Measurements from ENCODE around the gene UBB. TPM values are rescaled to one million over a fixed set of nuclear protein-coding genes. Genes with fewer than 3 reads are reported as not detected.
"Not testable (repeated sequence)": the region's sequence is repeated elsewhere in the genome, so short reads cannot be mapped to it uniquely, and the experiment has no call there.

UBB gene
- total RNA-seq, 1 experiment from 2014 or later, result 2,044 TPM

DNA sequence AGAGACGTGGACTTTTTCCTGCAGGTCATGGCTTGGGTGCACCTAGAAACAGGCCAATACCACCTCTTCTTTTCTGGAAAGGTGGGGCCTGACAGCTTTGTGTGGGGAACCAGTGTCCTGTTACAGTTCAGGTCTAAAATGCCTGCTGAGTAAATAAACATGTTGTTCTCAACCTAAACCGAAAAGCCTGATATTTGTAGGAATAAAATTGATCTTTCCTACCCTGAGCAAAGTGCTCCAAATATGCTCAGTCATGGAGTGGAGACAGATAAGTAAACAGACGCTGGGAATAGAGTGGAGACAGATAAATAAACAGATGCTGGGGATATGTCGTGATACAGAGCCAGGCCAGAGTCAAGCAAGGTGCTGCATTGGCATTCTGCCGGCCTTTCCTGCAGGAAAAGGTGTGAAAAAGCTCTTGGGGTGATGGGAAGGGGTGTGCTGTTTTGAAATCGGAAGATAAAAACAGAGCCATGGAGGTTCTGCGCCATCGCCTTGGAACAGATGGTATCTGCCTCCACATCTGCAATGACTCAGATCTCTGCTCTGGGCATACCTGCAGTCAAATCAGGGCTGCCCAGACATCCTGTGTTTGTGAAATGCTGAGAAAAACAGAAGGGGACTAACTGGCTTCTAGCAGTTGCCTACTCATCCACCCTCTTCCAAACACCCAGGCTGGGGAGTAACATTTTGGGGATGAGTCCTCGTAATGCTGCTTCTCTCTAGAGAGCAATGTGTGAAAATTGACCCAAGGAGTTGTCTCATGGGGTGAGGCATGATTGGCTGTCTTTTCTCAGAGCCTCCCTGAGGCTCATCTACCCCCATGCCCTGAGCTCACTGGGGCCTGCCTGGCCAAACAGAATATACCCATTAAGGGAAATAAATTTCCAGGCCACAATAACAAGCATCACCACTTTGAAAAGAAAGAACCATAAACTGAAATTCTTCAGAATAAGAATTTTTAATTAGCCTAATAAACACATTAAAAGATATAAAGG lies 17.7 kb downstream of the UBB start:
- ChIA-PET CTCF (interaction anchor here (0.6 kb wide), 1 partner anchor 30 kb away, joined by 3 read pairs; no protein-coding TSS in a partner anchor), POLR2A (ENCODE audit: unreplicated experiment) (interaction anchor here (0.6 to 0.7 kb wide), 3 partner anchors 15 to 112 kb away, joined by 3 to 10 read pairs (median 5); no protein-coding TSS in a partner anchor)
- peak overlapping the region; percentile 48 for H3K27ac ChIP-seq
- no peaks in the 10 kb centered on the region for H3K27me3 ChIP-seq (ENCODE audit: insufficient read depth, low read depth)
- no TSS peak for BruUV-seq (replicated peaks)
- no peak overlapping the region for H2AFZ ChIP-seq
- H4K20me1 ChIP-seq (ENCODE audit: insufficient read depth), result no peaks in the 10 kb centered on the region
- intact Hi-C loops (cut with micrococcal nuclease; ENCODE audit: unreplicated experiment), result no loop called here
- no peaks in the 10 kb centered on the region for H3K9me3 ChIP-seq (ENCODE audit: insufficient read depth, low read depth)
- peaks cover 9% of the 10 kb centered on the region for H3K4me1 ChIP-seq (replicated peaks; ENCODE audit: insufficient read depth)
- no peaks in the 10 kb centered on the region for H3K36me3 ChIP-seq (ENCODE audit: low read depth)
- peaks cover 5% of the 10 kb centered on the region for H3F3A ChIP-seq (ENCODE audit: insufficient read depth, low read depth)
- no peak for TF ChIP-seq EZH2 (IDR thresholded peaks at IDR 0.05; ENCODE audit: low read depth)
- TF ChIP-seq, protein P1, sequence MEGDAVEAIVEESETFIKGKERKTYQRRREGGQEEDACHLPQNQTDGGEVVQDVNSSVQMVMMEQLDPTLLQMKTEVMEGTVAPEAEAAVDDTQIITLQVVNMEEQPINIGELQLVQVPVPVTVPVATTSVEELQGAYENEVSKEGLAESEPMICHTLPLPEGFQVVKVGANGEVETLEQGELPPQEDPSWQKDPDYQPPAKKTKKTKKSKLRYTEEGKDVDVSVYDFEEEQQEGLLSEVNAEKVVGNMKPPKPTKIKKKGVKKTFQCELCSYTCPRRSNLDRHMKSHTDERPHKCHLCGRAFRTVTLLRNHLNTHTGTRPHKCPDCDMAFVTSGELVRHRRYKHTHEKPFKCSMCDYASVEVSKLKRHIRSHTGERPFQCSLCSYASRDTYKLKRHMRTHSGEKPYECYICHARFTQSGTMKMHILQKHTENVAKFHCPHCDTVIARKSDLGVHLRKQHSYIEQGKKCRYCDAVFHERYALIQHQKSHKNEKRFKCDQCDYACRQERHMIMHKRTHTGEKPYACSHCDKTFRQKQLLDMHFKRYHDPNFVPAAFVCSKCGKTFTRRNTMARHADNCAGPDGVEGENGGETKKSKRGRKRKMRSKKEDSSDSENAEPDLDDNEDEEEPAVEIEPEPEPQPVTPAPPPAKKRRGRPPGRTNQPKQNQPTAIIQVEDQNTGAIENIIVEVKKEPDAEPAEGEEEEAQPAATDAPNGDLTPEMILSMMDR (conservative IDR thresholded peaks at IDR 0.05), result no peak
- DNase-seq, result peak; percentile 75 to 76
- H3K9me2 ChIP-seq (ENCODE audit: insufficient read depth), result no peaks in the 10 kb centered on the region
- H3K79me2 ChIP-seq (ENCODE audit: low read depth), result no peaks in the 10 kb centered on the region
- peak overlapping the region; percentile 51 for H3K4me2 ChIP-seq
- no peak overlapping the region for H3K4me3 ChIP-seq

GRCh38 chr17:16403847-16404246 lies 23.0 kb downstream of the UBB start:
- H4K20me1 ChIP-seq (ENCODE audit: insufficient read depth); H3K79me2 ChIP-seq (ENCODE audit: low read depth); H3K9me2 ChIP-seq (ENCODE audit: insufficient read depth); BruUV-seq (replicated peaks); DNase-seq; CTCF ChIA-PET; H2AFZ ChIP-seq; H3K4me1 ChIP-seq (replicated peaks; ENCODE audit: insufficient read depth); POLR2A ChIA-PET (ENCODE audit: unreplicated experiment); H3K9me3 ChIP-seq (ENCODE audit: insufficient read depth, low read depth); H3K27me3 ChIP-seq (ENCODE audit: insufficient read depth, low read depth); intact Hi-C loops (cut with micrococcal nuclease; ENCODE audit: unreplicated experiment); H3K27ac ChIP-seq; H3K4me2 ChIP-seq; H3K4me3 ChIP-seq; H3K36me3 ChIP-seq (ENCODE audit: low read depth): not testable (repeated sequence)
- H3F3A ChIP-seq (ENCODE audit: insufficient read depth, low read depth), result peaks cover 11% of the 10 kb centered on the region

- no peaks in the 10 kb centered on the region for H4K20me1 ChIP-seq (ENCODE audit: insufficient read depth)
- H3K27me3 ChIP-seq (ENCODE audit: insufficient read depth, low read depth), result no peaks in the 10 kb centered on the region
- CTCF ChIA-PET, result interaction anchor here (0.6 kb wide), 1 partner anchor 515 kb away, joined by 13 read pairs; no protein-coding TSS in a partner anchor
- H2AFZ ChIP-seq, result no peak overlapping the region
- no peaks in the 10 kb centered on the region for H3K79me2 ChIP-seq (ENCODE audit: low read depth)
- no peaks in the 10 kb centered on the region for H3K9me3 ChIP-seq (ENCODE audit: insufficient read depth, low read depth)
- H3K4me3 ChIP-seq, result peak overlapping the region; percentile 31; the same call in 1 of the 2 replicates
- POLR2A ChIA-PET (ENCODE audit: unreplicated experiment), result interaction anchor here (0.6 kb wide), 1 partner anchor 26 kb away, joined by 17 read pairs; the partner anchor contains the start of gene UBB
- H3F3A ChIP-seq (ENCODE audit: insufficient read depth, low read depth), result peaks cover 7% of the 10 kb centered on the region; the same call in 1 of the 2 replicates
- H3K4me1 ChIP-seq (replicated peaks; ENCODE audit: insufficient read depth), result no peaks in the 10 kb centered on the region
- intact Hi-C loops (cut with micrococcal nuclease; ENCODE audit: unreplicated experiment), result no loop called here
- BruUV-seq (replicated peaks), result no TSS peak
- TF ChIP-seq EZH2 (IDR thresholded peaks at IDR 0.05; ENCODE audit: low read depth), result no peak
- TF ChIP-seq, protein P1 (conservative IDR thresholded peaks at IDR 0.05), result no peak
- H3K9me2 ChIP-seq (ENCODE audit: insufficient read depth), result no peaks in the 10 kb centered on the region
- no peak overlapping the region for H3K27ac ChIP-seq
- H3K4me2 ChIP-seq, result peak overlapping the region; percentile 28; the same call in 1 of the 2 replicates
- no peaks in the 10 kb centered on the region for H3K36me3 ChIP-seq (ENCODE audit: low read depth)
- DNase-seq, result peak in 1 of 2 experiments; percentile 27
These were observed 26.1 kb downstream of the UBB start for GRCh38 chr17:16406742-16407674.
